PC-9 (cell line): ENCODE measurements around the gene KLK6.

Source experiments
- CTCF ChIP-seq: fragments of 200-600 bp; sonication (generic); conservative IDR thresholded peaks from 2 replicates; pipeline ENCODE4 v1.6.1; 2017; ENCODE audit warnings: mixed run types, antibody characterized with exemption, mild to moderate bottlenecking, moderate library complexity
- EZH2 ChIP-seq: fragments of 200-600 bp; sonication (generic); IDR thresholded peaks from 2 replicates; pipeline ENCODE4 v1.8.0; 2017; ENCODE audit warnings: antibody characterized with exemption, low read depth

GRCh38 chr19:50939596-50939995, 29.8 kb downstream of the KLK6 start:
- no peak for TF ChIP-seq CTCF
- TF ChIP-seq EZH2, result no peak
